ENCODE measurements around the gene CTSE.

DNA sequence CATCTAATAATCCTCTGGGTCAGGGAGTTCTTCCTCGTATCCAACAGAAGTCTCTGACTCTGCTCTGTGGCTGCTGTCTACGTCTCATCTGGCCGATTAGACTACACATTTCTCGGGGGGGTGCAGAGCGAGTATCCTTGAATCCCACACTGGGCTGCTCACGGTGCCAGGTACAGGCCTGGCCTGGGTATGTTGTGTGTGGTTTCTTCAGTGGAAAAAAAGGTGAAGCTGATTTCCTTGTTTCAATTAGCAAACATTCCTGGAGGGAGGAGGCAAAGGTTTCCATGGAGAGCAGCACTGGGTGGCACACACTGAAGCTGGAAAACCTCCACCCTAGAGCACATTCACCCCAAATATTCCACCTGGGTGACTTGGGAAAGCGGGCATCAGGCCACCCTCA, 18.5 kb downstream of the CTSE start:
- TF ChIP-seq TCF7L2 (IDR thresholded peaks at IDR 0.05; ENCODE audit: low read depth, low read length) (no peak), REST (IDR thresholded peaks at IDR 0.05; ENCODE audit: insufficient read depth in 1 of 2, low read depth in 2 of 2, low read length in 1 of 2) (no peak)

Data from Panc1 (cell line).